ENCODE results near the gene TMEM86B.

- TF ChIP-seq CTCF (IDR thresholded peaks at IDR 0.05) = no peak
- TF ChIP-seq POLR2A (IDR thresholded peaks at IDR 0.05) = no peak
Observed at GRCh38 chr19:55241935-55242464, 13.4 kb upstream of the TMEM86B start.

Measured in adrenal gland (tissue), 5 donors.